HG03139 (cell line): ENCODE results near the gene SCGB1D4.
"Not testable (repeated sequence)": the region's sequence is repeated elsewhere in the genome, so short reads cannot be mapped to it uniquely, and the experiment has no call there.

Experiments
- ATAC-seq: cut with Tn5 transposase; IDR thresholded peaks from one replicate; pipeline ENCODE4 v1.9.1; 2021; ENCODE audit not compliant: unreplicated experiment

The SCGB1D4 gene

DNA sequence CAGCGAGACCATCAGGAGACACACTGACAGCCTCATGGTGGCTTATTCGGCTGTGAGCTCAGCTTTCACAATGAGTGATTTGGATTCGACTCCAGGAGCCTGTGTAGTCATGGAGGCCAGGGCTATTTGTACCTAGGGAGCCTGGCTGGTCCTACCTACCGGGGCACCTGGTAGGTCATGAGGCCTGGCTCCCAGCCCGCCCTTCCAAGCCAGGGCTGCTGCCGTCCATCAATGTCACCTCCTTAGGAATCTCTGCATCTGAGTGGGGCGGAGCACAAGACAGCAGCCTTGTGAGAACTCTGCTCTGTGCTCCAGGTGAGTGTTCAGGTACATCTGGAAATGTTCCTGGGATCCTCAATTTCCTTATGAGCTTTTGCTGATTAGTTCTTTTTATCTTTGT is at the start of gene SCGB1D4:
TSS of gene SCGB1D4 (minus strand) at position 101 of the 400 bp plus-strand sequence. CDS start at position 36, 65 bp downstream.
- no peak for ATAC-seq

DNA sequence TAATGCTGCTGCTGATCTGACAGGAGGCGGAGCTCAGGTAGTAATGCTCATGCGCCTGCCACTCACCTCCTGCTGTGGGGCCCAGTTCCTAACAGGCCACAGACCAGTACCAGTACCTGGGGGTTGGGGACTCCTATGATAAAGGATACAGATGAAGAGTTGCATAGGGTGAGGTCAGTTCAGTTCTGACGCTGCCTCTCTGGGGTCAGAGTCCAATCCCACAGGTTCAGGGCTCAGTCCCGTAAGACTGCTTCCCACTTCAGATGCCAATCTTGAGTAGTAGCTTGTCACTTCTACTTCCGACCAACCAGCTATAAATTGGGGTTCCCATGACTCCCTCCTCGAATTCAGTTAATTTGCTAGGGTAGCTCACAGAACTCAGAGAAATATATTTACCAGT is 47.0 kb upstream of the SCGB1D4 start:
- no peak for ATAC-seq

DNA sequence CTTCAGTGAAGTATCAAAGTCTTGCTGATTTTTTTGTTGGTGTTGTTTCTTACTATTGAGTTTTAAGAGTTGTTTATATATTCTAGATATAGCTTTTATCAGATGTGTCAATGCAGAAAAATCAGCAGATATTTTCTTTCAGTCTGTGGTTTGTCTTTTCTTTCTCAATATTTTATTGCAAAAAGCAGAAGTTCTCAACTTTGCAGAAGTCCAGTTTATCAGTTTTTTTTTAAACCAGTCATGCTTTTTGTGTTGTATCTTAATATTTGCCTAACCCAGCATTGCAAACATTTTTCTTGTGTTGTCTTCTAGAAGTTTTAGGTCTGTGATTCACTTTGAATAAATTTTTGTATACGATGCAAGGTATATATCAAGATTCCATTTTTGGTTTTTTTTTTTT is 45.3 kb upstream of the SCGB1D4 start:
- ATAC-seq: no peak

- ATAC-seq: not testable (repeated sequence)
These were observed 44.8 kb upstream of the SCGB1D4 start for GRCh38 chr11:62343646-62344190.

DNA sequence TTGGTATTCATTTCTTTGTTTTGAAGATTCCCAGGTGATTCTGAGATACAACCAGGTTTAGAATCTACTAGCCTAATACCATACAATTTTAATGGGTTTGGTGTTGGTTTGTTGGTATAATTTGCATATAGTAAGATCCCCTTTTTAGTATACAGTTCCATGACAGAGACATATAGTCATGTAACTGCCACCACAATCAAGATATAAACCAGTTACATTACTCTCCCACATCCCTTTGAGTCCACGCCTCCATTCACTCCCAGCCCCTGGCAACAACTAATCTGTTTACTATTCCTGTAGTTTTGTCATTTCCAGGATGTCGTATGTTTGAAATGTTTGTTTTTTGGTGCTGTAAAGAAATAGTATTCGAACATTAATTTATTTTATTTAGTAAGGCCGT is 42.7 kb upstream of the SCGB1D4 start:
- no peak for ATAC-seq

DNA sequence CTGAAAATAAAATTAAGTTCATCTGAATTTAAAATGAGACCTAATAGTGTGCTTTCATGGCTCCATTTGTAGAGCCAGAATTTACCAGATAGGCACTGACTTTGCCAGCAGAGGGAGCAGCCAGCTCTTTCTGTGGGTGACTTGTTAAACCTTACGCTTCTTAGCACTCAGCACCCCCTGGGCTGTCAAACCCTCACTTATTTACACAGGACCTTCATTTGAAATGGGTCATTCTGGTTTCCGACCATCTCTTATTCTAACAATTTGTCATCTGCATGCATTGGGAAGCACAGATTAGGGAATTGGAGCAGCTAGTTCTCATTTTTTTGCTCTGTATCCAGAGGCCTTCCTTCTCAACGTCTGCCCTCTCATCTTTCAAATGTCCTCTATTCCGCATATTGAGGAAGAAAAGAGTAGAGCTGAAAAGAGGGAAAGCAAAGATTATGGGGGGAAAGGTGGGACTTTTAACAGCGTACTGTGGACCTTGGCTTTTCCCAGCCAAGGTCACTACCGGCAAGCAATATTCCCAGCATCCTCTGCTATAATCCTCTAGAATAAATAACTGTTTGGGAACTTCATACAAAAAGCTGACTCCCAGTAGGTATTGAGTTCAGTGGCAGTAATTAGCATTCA is 41.5 kb upstream of the SCGB1D4 start:
- no peak for ATAC-seq

DNA sequence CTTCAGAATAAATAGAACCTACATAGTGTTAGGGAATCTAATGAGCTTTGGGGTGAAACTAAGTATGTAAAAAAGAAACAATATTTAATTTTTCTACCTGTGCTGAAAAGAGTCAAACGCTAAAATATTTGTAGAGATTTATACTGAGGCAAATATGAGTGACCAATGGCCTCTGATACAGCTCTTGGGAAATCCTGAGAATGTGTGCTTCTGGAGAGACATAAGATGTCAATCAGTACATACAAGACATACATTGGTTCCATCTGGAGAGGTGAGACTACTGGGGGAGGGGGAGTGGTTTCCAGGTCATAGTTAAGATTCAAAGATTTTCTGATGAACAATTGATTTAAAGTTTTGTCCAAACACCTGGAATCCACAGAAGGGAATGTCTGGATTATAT is 39.3 kb upstream of the SCGB1D4 start:
- ATAC-seq: no peak

- ATAC-seq: no peak
These were observed 38.7 kb upstream of the SCGB1D4 start, which contains the start of gene ASRGL1 for GRCh38 chr11:62337303-62338181. TSS of gene ASRGL1 (plus strand) at chr11:62337448. CDS start at chr11:62337978, 530 bp downstream.

DNA sequence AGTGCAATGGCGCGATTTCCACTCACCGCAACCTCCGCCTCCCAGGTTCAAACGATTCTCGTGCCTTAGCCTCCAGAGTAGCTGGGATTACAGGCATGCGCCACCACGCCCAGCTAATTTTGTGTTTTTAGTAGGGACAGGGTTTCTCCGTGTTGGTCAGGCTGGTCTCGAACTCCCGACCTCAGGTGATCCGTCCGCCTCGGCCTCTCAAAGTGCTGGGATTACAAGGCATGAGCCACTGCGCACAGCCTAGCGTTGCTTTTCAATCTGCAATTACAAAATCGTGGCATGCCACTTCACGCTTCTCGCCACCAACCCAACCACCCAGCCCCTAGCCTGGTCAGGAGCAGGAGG is 38.1 kb upstream of the SCGB1D4 start:
- ATAC-seq: not testable (repeated sequence)

GRCh38 chr11:62333768-62334167 is 34.9 kb upstream of the SCGB1D4 start:
- ATAC-seq: no peak

DNA sequence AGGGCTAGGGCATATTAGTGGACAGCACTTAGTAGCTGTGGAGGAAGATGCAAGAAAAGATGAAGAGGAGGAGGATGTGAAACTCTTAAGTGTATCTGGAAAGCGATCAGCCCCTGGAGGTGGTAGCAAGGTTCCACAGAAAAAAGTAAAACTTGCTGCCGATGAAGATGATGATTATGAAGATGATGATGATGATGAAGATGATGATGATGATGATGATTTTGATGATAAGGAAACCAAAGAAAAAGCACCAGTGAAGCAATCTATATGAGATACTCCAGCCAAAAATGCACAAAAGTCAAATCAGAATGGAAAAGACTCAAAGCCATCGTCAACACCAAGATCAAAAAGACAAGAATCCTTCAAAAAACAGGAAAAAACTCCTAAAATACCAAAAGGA is 32.4 kb upstream of the SCGB1D4 start:
- ATAC-seq: not testable (repeated sequence)

DNA sequence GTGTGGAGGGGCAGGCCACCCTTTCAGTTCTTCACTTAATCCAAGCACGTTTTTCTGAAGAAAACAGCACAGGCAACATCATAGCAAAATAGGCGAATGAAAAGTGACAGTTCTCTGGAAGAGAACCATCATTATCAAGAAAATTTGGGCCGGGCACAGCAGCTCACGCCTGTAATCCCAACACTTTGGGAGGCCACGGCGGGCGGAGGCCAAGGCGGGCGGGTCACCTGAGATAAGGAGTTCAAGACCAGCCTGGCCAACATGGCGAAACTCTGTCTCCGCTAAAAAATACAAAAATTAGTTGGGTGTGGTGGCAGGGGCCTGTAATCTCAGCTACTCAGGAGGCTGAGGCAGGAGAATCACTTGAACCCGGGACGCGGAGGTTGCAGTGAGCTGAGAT is 28.7 kb upstream of the SCGB1D4 start:
- not testable (repeated sequence) for ATAC-seq

GRCh38 chr11:62326719-62327118 is 27.8 kb upstream of the SCGB1D4 start:
- ATAC-seq: not testable (repeated sequence)

- not testable (repeated sequence) for ATAC-seq
These were observed 26.9 kb upstream of the SCGB1D4 start for GRCh38 chr11:62325781-62326180.

DNA sequence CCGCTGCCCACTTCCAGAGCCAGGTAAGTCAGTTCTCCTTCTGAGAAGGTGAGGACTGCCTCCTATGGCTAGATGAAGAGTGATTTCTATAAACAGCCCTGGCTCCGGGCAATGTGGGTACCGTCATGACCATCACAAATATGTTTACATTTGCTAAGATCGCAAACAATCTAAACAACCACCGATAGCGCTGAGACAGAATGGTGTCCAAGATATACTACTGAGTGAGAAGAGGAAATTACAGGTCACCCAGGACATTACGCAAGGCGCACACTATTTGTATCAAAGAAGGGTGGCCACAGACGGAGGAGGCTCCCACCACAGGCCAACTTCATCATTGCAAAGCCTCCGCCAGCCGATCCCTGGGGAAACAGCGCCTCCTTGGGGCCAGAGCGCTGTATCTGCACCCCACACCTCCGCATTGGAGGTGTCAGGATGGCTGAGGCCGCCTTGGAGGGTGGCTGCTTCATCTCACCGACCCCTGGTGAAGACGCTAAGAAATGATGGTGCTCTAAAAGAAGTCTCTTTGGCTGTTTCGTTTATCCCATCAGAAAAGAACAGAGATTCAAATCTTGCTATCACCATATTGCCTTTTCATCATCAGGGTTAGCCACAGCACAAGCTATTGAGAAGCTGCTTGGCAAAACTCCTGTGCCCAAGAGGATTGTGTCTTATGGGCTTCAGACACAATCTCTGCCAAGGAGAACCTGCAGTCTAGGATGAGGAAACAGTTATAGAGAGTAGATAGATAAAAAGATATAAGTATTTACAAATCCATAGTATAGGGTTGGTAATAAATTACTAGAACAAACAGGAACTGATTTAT is 26.1 kb upstream of the SCGB1D4 start:
- no peak for ATAC-seq

DNA sequence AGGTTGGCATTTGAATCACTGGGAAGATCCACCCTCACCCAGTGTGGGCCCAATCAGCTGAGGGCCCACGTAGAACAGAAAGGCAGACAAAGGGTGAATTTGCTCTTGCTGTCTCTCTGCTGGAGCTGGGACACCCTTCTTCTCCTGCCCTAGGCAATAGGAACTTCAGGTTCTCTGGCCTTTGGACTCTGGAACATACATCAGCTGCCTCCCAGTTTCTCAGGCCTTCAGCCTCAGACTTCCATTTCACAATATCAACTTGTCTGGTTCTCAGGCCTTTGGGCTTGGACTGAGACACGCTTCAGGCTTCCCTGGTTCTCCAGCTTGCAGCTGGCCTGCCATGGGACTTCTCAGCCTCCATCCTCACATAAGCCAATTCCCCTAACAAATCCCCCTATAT is 23.6 kb upstream of the SCGB1D4 start:
- ATAC-seq: no peak

- ATAC-seq: no peak
These were observed 16.6 kb upstream of the SCGB1D4 start for GRCh38 chr11:62315431-62315830.

DNA sequence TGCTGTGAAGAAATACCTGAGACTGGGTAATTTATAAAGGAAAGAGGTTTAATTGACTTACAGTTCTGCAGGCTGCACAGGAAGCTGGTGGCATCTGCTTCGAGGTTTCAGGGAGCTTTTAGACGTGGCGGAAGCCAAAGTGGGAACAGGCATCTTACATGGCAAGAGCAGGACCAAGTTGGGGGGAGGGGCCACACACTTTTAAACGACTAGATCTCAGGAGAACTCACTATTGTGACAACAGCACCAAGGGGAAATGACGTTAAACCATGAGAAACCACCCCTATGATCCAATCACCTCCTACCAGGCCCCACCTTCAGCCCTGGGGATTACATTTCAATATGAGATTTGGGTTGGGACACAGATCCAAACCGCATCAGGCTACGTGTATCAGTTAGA is 11.1 kb upstream of the SCGB1D4 start:
- ATAC-seq: no peak

GRCh38 chr11:62307950-62308349 is 9.1 kb upstream of the SCGB1D4 start:
- no peak for ATAC-seq

DNA sequence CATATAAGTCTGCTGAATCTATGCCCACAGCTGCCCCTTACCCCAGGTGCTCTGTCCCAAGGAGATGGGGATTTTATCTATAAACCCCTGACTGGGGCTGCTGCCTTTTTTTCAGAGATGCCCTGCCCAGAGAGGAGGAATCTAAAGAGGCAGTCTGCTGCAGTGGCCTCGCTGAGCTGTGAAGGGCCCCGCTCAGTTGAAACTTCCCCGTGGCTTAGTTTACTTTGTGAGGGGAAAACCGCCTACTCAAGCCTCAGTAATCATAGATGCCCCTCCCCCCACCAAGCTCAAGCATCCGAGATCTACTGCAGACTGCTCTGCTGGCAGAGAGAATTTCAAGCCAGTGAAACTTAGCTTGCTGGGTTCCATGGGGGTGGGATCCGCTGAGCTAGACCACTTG is 7.4 kb upstream of the SCGB1D4 start:
- no peak for ATAC-seq

- ATAC-seq: no peak
These were observed 3.4 kb downstream of the SCGB1D4 start for GRCh38 chr11:62295504-62295903.
